ENCODE results near the gene C19orf47.

The C19orf47 gene

GRCh38 chr19:40344422-40344821, 3.8 kb downstream of the C19orf47 start:
- DNase-seq (ENCODE audit: low read depth, low spot score) = no peak
- no peak overlapping the region for H3K4me3 ChIP-seq (ENCODE audit: low read depth, low read length)
- in situ Hi-C loops (cut with HindIII; ENCODE audit: low sequenced_read_pairs) = no loop called here

GRCh38 chr19:40342644-40343311, 5.4 kb downstream of the C19orf47 start:
- TF ChIP-seq, protein P1, sequence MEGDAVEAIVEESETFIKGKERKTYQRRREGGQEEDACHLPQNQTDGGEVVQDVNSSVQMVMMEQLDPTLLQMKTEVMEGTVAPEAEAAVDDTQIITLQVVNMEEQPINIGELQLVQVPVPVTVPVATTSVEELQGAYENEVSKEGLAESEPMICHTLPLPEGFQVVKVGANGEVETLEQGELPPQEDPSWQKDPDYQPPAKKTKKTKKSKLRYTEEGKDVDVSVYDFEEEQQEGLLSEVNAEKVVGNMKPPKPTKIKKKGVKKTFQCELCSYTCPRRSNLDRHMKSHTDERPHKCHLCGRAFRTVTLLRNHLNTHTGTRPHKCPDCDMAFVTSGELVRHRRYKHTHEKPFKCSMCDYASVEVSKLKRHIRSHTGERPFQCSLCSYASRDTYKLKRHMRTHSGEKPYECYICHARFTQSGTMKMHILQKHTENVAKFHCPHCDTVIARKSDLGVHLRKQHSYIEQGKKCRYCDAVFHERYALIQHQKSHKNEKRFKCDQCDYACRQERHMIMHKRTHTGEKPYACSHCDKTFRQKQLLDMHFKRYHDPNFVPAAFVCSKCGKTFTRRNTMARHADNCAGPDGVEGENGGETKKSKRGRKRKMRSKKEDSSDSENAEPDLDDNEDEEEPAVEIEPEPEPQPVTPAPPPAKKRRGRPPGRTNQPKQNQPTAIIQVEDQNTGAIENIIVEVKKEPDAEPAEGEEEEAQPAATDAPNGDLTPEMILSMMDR (IDR thresholded peaks at IDR 0.05; ENCODE audit: low read depth, low read length) = no peak
- DNase-seq (ENCODE audit: low read depth, low spot score) = no peak
- H3K4me3 ChIP-seq (ENCODE audit: low read depth, low read length) = no peak overlapping the region
- in situ Hi-C loops (cut with HindIII; ENCODE audit: low sequenced_read_pairs) = no loop called here

More at GRCh38 chr19:40344422-40344821, 3.8 kb downstream of the C19orf47 start:
- TF ChIP-seq, protein P1 (IDR thresholded peaks at IDR 0.05; ENCODE audit: low read depth, low read length) = no peak

GRCh38 chr19:40341601-40342482, 6.4 kb downstream of the C19orf47 start:
- no peak overlapping the region for H3K4me3 ChIP-seq (ENCODE audit: low read depth, low read length)
- TF ChIP-seq, protein P1 (IDR thresholded peaks at IDR 0.05; ENCODE audit: low read depth, low read length) = no peak
- no peak for DNase-seq (ENCODE audit: low read depth, low spot score)
- in situ Hi-C loops (cut with HindIII; ENCODE audit: low sequenced_read_pairs) = no loop called here

DNA sequence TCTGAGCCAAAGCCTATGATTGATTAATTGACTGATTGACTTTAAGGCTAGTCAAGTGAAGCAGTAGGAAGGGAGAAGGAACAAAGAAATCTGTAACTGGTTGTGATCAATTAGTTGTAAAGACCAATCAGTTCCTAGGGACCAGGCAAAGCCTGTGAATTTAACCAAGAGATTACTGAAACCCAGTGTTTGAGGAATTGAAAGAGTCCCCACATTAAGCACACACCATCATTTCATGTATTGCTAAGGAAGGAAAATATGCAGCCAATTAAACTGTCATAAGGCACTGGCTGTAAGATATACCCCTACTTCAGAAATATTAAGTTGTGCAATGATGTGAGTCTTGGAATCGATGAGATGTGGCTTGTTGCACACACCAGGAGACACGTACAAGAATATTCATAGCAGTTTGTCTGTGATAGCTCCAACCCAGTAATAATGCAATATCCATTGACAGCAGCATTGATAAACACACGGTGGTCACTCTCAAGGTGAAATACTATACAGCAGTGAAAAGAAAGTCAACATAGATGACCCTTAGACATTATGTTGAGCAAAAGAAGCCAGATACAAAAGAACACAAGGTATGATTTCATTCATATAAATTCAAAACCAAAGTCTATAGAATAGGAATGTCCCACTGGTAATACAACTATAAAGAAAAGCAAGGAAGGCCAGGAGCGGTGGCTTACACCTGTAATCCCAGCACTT, 9.0 kb downstream of the C19orf47 start:
- DNase-seq (ENCODE audit: low read depth, low spot score) = no peak

DNA sequence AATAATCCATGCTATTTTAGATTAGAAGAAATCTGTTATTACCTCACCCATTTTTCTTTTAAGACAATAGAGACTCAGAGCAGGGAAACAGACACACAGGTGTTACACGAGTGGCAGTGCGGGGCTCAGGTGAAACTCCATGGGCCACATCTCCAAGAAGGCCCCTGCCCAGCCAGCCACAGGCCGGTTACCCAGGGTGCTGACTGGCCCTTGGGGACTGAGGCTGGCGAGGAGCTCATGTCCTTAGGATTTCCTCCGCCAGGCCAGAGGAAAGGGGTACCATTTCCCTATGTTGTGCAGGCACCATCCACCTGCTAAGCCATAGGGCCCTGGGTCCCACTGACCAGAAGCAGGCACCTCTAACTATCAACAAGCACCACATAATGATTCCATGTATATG, 10.6 kb downstream of the C19orf47 start:
- in situ Hi-C loops (cut with HindIII; ENCODE audit: low sequenced_read_pairs) = no loop called here
- DNase-seq (ENCODE audit: low read depth, low spot score) = no peak
- no peak overlapping the region for H3K4me3 ChIP-seq (ENCODE audit: low read depth, low read length)
- TF ChIP-seq, protein P1 (IDR thresholded peaks at IDR 0.05; ENCODE audit: low read depth, low read length) = no peak

More for the DNA sequence above, 9.0 kb downstream of the C19orf47 start:
- TF ChIP-seq, protein P1 (IDR thresholded peaks at IDR 0.05; ENCODE audit: low read depth, low read length) = no peak
- in situ Hi-C loops (cut with HindIII; ENCODE audit: low sequenced_read_pairs) = no loop called here
- H3K4me3 ChIP-seq (ENCODE audit: low read depth, low read length) = no peak overlapping the region

DNA sequence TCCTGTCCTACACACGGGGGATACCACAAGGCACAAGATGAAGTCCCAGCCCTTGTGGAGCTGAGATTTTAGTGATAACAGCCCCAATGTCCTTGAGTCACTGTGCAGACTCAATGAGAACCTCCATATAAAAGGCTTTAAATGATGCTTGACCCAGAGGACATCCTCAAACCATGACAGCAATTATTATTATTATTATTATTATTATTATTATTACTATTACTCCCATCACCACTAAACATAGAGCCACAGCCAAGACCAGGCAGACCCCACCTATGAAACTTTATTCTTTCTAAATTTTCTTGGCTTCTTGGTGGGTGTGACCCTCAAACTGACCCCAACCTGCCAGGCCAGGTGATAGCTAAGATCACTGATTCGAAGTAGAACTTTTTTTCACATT, 11.1 kb downstream of the C19orf47 start:
- TF ChIP-seq, protein P1 (IDR thresholded peaks at IDR 0.05; ENCODE audit: low read depth, low read length) = no peak
- in situ Hi-C loops (cut with HindIII; ENCODE audit: low sequenced_read_pairs) = no loop called here
- DNase-seq (ENCODE audit: low read depth, low spot score) = no peak
- no peak overlapping the region for H3K4me3 ChIP-seq (ENCODE audit: low read depth, low read length)
